Large intestine (tissue), 3 donors: ENCODE data around the gene ACOXL. TPM values are rescaled to one million over a fixed set of nuclear protein-coding genes. Genes with fewer than 3 reads are reported as not detected.

Experiments
- DNase-seq, 2 donors: peaks; one replicate each; pipeline versions ENCODE4 v3.0.0 to v3.0.0-alpha.2; 2013
- H3K27ac ChIP-seq: one replicate; pipeline ENCODE4 v1.5.1; 2013; ENCODE audit warnings: low read length
- H3K27me3 ChIP-seq: 2 replicates; pipeline ENCODE4 v1.6.1; 2013; ENCODE audit warnings: low read length; ENCODE audit not compliant: control insufficient read depth, insufficient read depth
- H3K36me3 ChIP-seq: 2 replicates; pipeline ENCODE4 v1.6.1; 2013; ENCODE audit warnings: low read length; ENCODE audit not compliant: control insufficient read depth, insufficient read depth
- H3K4me1 ChIP-seq: one replicate; pipeline ENCODE4 v1.6.1; 2013; ENCODE audit warnings: low read length; ENCODE audit not compliant: control insufficient read depth, insufficient read depth
- H3K4me3 ChIP-seq: one replicate; pipeline ENCODE4 v1.5.1; 2013; ENCODE audit warnings: low read length
- H3K9me3 ChIP-seq: one replicate; pipeline ENCODE4 v1.6.1; 2013; ENCODE audit warnings: mild to moderate bottlenecking, low read depth, low read length, moderate library complexity; ENCODE audit not compliant: control insufficient read depth
- WGBS: methylation state at CpG from one replicate; pipeline ENCODE4 v1.1.5; 2013; ENCODE audit warnings: low lambda C conversion rate; ENCODE audit not compliant: insufficient coverage; 5-methylcytosine and 5-hydroxymethylcytosine counted together
- polyA plus RNA-seq: library from polyadenylated mRNA; unstranded; fragments of 120-200 nt; gene quantifications from one replicate; pipeline ENCODE4 v1.2.1, GENCODE V29; 2013

The ACOXL gene
- polyA plus RNA-seq, 1 donor = 0.07 TPM

DNA sequence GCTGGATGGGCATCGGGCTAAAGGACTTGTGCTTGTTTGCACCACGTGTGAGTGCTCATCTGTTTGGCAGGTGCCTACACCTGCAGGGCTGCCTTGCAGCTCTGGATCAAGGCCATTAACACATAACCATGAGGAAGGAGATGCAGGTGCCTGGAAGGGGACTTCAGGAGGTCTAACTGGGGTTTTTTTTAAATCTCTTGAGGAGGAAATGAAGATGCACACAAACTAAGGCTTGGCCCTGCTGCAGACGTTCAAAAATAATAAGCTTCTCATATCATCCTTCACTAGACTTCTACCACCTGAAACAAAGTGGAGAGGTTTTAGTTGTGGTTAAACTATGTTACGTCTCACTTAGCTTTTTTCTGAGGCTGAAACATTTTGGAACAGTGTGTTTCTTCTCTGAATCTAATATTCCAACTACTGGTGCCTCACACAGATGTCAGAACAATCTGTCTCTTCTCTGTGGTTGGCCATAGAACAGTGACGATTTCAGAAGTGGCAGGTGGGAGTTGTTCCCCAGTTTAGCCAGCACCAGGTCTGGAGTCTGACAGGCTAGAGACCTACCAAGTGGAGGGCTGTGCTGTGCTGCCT, 424.8 kb downstream of the ACOXL start:
- no peaks in the 10 kb centered on the region for H3K9me3 ChIP-seq
- no peaks in the 10 kb centered on the region for H3K27me3 ChIP-seq
- no CpG with 5 or more reads among the region's 5 CpGs for WGBS
- no peak for DNase-seq
- peaks cover under 1% of the 10 kb centered on the region for H3K4me1 ChIP-seq
- H3K4me3 ChIP-seq = no peak overlapping the region
- H3K27ac ChIP-seq = no peak overlapping the region
- peaks cover 64% of the 10 kb centered on the region for H3K36me3 ChIP-seq

- no CpG with 5 or more reads among the region's 2 CpGs for whole genome bisulfite sequencing
- peaks cover 61% of the 10 kb centered on the region for H3K36me3 ChIP-seq
- H3K9me3 ChIP-seq = no peaks in the 10 kb centered on the region
- H3K27ac ChIP-seq = no peak overlapping the region
- peaks cover 7% of the 10 kb centered on the region for H3K4me1 ChIP-seq
- H3K4me3 ChIP-seq = no peak overlapping the region
- DNase-seq = no peak
- no peaks in the 10 kb centered on the region for H3K27me3 ChIP-seq
Observed at GRCh38 chr2:111157798-111158197, 425.4 kb downstream of the ACOXL start.

DNA sequence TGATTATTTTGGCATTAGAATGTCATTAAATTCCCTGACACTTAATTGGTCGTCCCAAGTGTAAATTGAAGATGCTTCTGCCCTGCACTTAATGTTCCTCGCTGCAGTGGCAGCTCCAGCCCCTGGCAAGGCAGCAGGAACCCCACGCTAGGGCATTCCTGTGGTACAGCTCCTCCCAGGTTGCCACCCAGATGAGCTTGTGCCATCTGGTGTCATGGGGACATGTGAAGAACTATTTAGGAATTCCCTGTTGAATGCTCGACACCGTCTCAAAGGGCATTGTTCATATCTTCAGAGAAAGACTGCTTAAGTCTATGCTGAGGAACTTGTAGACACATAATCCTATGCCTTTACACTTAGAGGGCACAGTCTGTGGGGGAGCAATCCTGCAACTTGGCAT, 427.3 kb downstream of the ACOXL start:
- H3K36me3 ChIP-seq = peaks cover 63% of the 10 kb centered on the region
- H3K4me1 ChIP-seq = peaks cover 15% of the 10 kb centered on the region
- no CpG with 5 or more reads among the region's 5 CpGs for WGBS
- no peaks in the 10 kb centered on the region for H3K27me3 ChIP-seq
- DNase-seq = no peak
- H3K4me3 ChIP-seq = no peak overlapping the region
- no peaks in the 10 kb centered on the region for H3K9me3 ChIP-seq
- H3K27ac ChIP-seq = no peak overlapping the region

DNA sequence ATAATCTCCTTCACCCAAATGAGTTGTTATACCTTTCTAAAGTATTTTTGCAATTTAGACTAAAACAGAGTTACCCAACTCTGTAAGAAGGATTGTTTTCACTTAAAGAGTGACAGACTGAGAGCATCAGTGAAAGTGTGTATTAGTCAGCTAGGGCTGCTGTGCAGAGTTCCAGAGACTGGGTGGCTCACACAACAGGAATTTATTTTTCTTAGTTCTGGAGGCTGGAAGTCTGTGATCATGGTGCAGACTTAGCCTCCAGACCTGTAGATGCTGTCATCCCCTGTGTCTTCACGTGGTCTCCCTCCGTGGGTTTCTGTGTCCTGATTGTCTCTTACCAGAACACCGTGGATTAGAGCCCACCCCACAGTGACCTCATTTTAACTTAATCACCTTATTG, 428.4 kb downstream of the ACOXL start:
- DNase-seq = no peak
- Histone ChIP-seq H3K36me3 (peaks cover 63% of the 10 kb centered on the region), H3K4me3 (no peak overlapping the region), H3K9me3 (no peaks in the 10 kb centered on the region), H3K27me3 (no peaks in the 10 kb centered on the region), H3K4me1 (peaks cover 15% of the 10 kb centered on the region), H3K27ac (no peak overlapping the region)
- WGBS = 90% methylated on average over 3 of the region's 3 CpGs

GRCh38 chr2:111161971-111162370, 429.6 kb downstream of the ACOXL start:
- WGBS = no CpG with 5 or more reads among the region's 12 CpGs
- Histone ChIP-seq H3K36me3 (peaks cover 63% of the 10 kb centered on the region), H3K27ac (peak overlapping the region; percentile 68), H3K4me3 (no peak overlapping the region), H3K27me3 (no peaks in the 10 kb centered on the region), H3K9me3 (no peaks in the 10 kb centered on the region), H3K4me1 (peaks cover 15% of the 10 kb centered on the region)
- no peak for DNase-seq

DNA sequence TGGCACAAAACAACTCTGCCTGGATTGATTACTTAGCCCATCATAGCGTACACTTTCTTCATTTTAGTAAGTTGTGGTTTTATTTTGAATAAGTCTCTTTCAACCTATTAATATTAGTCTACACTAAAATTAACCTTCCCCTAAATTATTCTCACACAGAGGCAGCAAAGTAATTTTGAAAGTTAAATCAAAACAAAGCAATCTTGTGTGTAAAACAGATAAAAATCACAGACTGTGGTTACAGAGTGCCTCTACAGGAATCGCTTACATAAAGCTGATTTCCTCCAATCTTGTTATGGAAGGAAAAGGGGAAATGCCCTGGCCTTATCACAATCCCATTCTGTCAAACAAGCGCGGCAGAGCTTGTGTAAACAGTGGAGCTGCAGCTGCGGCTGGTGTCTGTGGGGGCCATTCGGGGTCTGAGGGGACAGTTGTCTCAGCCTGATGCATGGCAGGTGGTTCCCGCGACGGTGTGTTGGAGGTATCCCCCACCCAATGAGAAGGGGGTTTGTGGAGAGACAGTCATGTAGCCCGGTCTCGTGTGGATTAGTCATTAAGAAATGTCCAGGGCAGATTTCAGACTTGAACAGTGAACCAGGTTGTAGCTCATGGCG, 430.5 kb downstream of the ACOXL start:
- Histone ChIP-seq H3K4me3 (no peak overlapping the region), H3K9me3 (no peaks in the 10 kb centered on the region), H3K36me3 (peaks cover 58% of the 10 kb centered on the region), H3K27ac (peak overlapping the region; percentile 68), H3K27me3 (no peaks in the 10 kb centered on the region), H3K4me1 (peaks cover 15% of the 10 kb centered on the region)
- WGBS = no CpG with 5 or more reads among the region's 12 CpGs
- peak; percentile 44 to 77 for DNase-seq

GRCh38 chr2:111164078-111164477, 431.7 kb downstream of the ACOXL start:
- H3K4me1 ChIP-seq = peaks cover 15% of the 10 kb centered on the region
- H3K9me3 ChIP-seq = no peaks in the 10 kb centered on the region
- no peak overlapping the region for H3K27ac ChIP-seq
- H3K36me3 ChIP-seq = peaks cover 48% of the 10 kb centered on the region
- WGBS = no CpG with 5 or more reads among the region's 12 CpGs
- no peaks in the 10 kb centered on the region for H3K27me3 ChIP-seq
- no peak overlapping the region for H3K4me3 ChIP-seq
- DNase-seq = no peak

- peaks cover 40% of the 10 kb centered on the region for H3K36me3 ChIP-seq
- DNase-seq = no peak
- no peak overlapping the region for H3K4me3 ChIP-seq
Observed at GRCh38 chr2:111165084-111165483, 432.7 kb downstream of the ACOXL start.

DNA sequence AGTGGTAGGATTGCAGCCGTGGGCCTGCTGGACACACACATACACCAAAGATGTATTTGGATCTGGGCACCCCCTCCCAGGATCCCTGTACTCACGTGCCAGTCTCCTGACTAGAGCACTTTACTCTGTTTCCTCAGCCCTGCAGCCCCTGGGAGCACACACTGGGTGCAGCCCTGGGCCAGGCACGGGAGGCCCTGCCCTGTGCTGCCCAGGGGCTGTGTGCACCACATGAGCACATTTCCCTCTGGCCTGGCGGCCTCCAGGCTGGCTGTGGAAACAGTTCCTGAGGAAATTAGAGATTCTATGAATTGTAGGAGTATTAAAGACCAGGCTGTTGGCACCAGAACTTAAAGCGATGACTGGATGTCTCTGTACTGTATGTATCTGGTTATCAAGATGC, 433.7 kb downstream of the ACOXL start:
- Histone ChIP-seq H3K27me3 (no peaks in the 10 kb centered on the region), H3K36me3 (peaks cover 33% of the 10 kb centered on the region), H3K4me3 (no peak overlapping the region), H3K4me1 (peaks cover 15% of the 10 kb centered on the region), H3K9me3 (no peaks in the 10 kb centered on the region), H3K27ac (no peak overlapping the region)
- no peak for DNase-seq
- WGBS = 100% methylated on average over 1 of the region's 5 CpGs

More at GRCh38 chr2:111165084-111165483, 432.7 kb downstream of the ACOXL start:
- Histone ChIP-seq H3K27me3 (no peaks in the 10 kb centered on the region), H3K9me3 (no peaks in the 10 kb centered on the region), H3K4me1 (peaks cover 15% of the 10 kb centered on the region), H3K27ac (no peak overlapping the region)
- WGBS = no CpG with 5 or more reads among the region's 7 CpGs

- Histone ChIP-seq H3K36me3 (peaks cover 26% of the 10 kb centered on the region), H3K27ac (no peak overlapping the region), H3K4me3 (no peak overlapping the region), H3K27me3 (no peaks in the 10 kb centered on the region), H3K4me1 (peaks cover 13% of the 10 kb centered on the region), H3K9me3 (no peaks in the 10 kb centered on the region)
- WGBS = no CpG with 5 or more reads among the region's 9 CpGs
- no peak for DNase-seq
Observed at GRCh38 chr2:111167076-111167862, 434.9 kb downstream of the ACOXL start.
